Measurements from ENCODE around the gene PRSS12. TPM values are rescaled to one million over a fixed set of nuclear protein-coding genes. Genes with fewer than 3 reads are reported as not detected.
"Not testable (repeated sequence)": the region's sequence is repeated elsewhere in the genome, so short reads cannot be mapped to it uniquely, and the experiment has no call there.

The PRSS12 gene
- total RNA-seq, 1 donor from 2014 or later: 1.7 TPM

- DNase-seq (ENCODE audit: extremely low read depth, low read depth, low spot score): no peak
Observed at GRCh38 chr4:118326585-118326984, 26.2 kb downstream of the PRSS12 start.

GRCh38 chr4:118325431-118325830, 27.4 kb downstream of the PRSS12 start:
- DNase-seq (ENCODE audit: extremely low read depth, low read depth, low spot score): no peak

- no peak for DNase-seq (ENCODE audit: extremely low read depth, low read depth, low spot score)
Observed at GRCh38 chr4:118322831-118323502, 29.8 kb downstream of the PRSS12 start.

GRCh38 chr4:118318931-118319330, 33.9 kb downstream of the PRSS12 start:
- DNase-seq (ENCODE audit: extremely low read depth, low read depth, low spot score): no peak

GRCh38 chr4:118317691-118318090, 35.1 kb downstream of the PRSS12 start:
- DNase-seq (ENCODE audit: extremely low read depth, low read depth, low spot score): no peak

- no peak for DNase-seq (ENCODE audit: extremely low read depth, low read depth, low spot score)
Observed at GRCh38 chr4:118314221-118314620, 38.6 kb downstream of the PRSS12 start.

- DNase-seq (ENCODE audit: extremely low read depth, low read depth, low spot score): no peak
Observed at GRCh38 chr4:118313098-118313497, 39.7 kb downstream of the PRSS12 start.

GRCh38 chr4:118308306-118309030, 44.3 kb downstream of the PRSS12 start:
- no peak for DNase-seq (ENCODE audit: extremely low read depth, low read depth, low spot score)

GRCh38 chr4:118307643-118308042, 45.2 kb downstream of the PRSS12 start:
- DNase-seq (ENCODE audit: extremely low read depth, low read depth, low spot score): no peak

GRCh38 chr4:118299619-118300018, 53.2 kb downstream of the PRSS12 start:
- DNase-seq (ENCODE audit: extremely low read depth, low read depth, low spot score): not testable (repeated sequence)

GRCh38 chr4:118296729-118297128, 56.1 kb downstream of the PRSS12 start:
- no peak for DNase-seq (ENCODE audit: extremely low read depth, low read depth, low spot score)

- no peak for DNase-seq (ENCODE audit: extremely low read depth, low read depth, low spot score)
Observed at GRCh38 chr4:118290951-118291350, 61.9 kb downstream of the PRSS12 start.

- DNase-seq (ENCODE audit: extremely low read depth, low read depth, low spot score): no peak
Observed at GRCh38 chr4:118289794-118290193, 63.0 kb downstream of the PRSS12 start.

GRCh38 chr4:118287711-118288451, 64.9 kb downstream of the PRSS12 start:
- DNase-seq (ENCODE audit: extremely low read depth, low read depth, low spot score): no peak

- no peak for DNase-seq (ENCODE audit: extremely low read depth, low read depth, low spot score)
Observed at GRCh38 chr4:118286685-118287084, 66.1 kb downstream of the PRSS12 start.

GRCh38 chr4:118285931-118286330, 66.9 kb downstream of the PRSS12 start:
- no peak for DNase-seq (ENCODE audit: extremely low read depth, low read depth, low spot score)

- DNase-seq (ENCODE audit: extremely low read depth, low read depth, low spot score): no peak
Observed at GRCh38 chr4:118284169-118284568, 68.6 kb downstream of the PRSS12 start.

- DNase-seq (ENCODE audit: extremely low read depth, low read depth, low spot score): no peak
Observed at GRCh38 chr4:118282692-118283091, 70.1 kb downstream of the PRSS12 start.

GRCh38 chr4:118281611-118282442, 71.0 kb downstream of the PRSS12 start:
- DNase-seq (ENCODE audit: extremely low read depth, low read depth, low spot score): no peak

- DNase-seq (ENCODE audit: extremely low read depth, low read depth, low spot score): peak; percentile 61
Observed at GRCh38 chr4:118280501-118281218, 72.1 kb downstream of the PRSS12 start.

All from glomerular endothelial cell (primary cell).